NCI-H2196 (cell line): Measurements from ENCODE around the gene TBC1D28.
"Not testable (repeated sequence)": the region's sequence is repeated elsewhere in the genome, so short reads cannot be mapped to it uniquely, and the experiment has no call there.

Experiments used
- DNase-seq: peaks from one replicate; lab custom pipeline; 2025; ENCODE audit not compliant: unreplicated experiment; lab: John Stamatoyannopoulos, UW

TBC1D28 gene

GRCh38 chr17:18617613-18618012, 26.6 kb downstream of the TBC1D28 start:
- not testable (repeated sequence) for DNase-seq

- DNase-seq = not testable (repeated sequence)
Measured at GRCh38 chr17:18613016-18613415, 31.2 kb downstream of the TBC1D28 start.

GRCh38 chr17:18593138-18593537, 51.1 kb downstream of the TBC1D28 start:
- DNase-seq = not testable (repeated sequence)
